NCI-H2029 (cell line): ENCODE results near the gene KRT13.
A peak's percentile ranks its signal among the peaks of the same experiment; 100 is the strongest.

Experiments
- DNase-seq: peaks from one replicate; lab custom pipeline; 2025; lab: John Stamatoyannopoulos, UW

KRT13 gene

GRCh38 chr17:41494524-41494923 is 10.9 kb downstream of the KRT13 start:
- DNase-seq, result no peak

- peak; percentile 16 for DNase-seq
Measured at GRCh38 chr17:41492771-41493170, 12.6 kb downstream of the KRT13 start.

- no peak for DNase-seq
Measured at GRCh38 chr17:41492351-41492750, 13.1 kb downstream of the KRT13 start.

GRCh38 chr17:41491476-41491875 is 13.9 kb downstream of the KRT13 start:
- DNase-seq, result no peak

- no peak for DNase-seq
Measured at GRCh38 chr17:41490000-41490990, 15.1 kb downstream of the KRT13 start.

- DNase-seq, result no peak
Measured at GRCh38 chr17:41489531-41489930, 15.9 kb downstream of the KRT13 start, which contains the start of gene KRT36. TSS of gene KRT36 (minus strand) at chr17:41489910. CDS start at chr17:41489864, 46 bp downstream.

GRCh38 chr17:41486809-41487530 is 18.4 kb downstream of the KRT13 start:
- DNase-seq, result no peak

- DNase-seq, result no peak
Measured at GRCh38 chr17:41486316-41486715, 19.1 kb downstream of the KRT13 start.

- no peak for DNase-seq
Measured at GRCh38 chr17:41484920-41485904, 20.2 kb downstream of the KRT13 start.

- DNase-seq, result no peak
Measured at GRCh38 chr17:41483991-41484826, 21.2 kb downstream of the KRT13 start.

GRCh38 chr17:41483531-41483930 is 21.9 kb downstream of the KRT13 start:
- DNase-seq, result no peak

GRCh38 chr17:41481036-41481435 is 24.4 kb downstream of the KRT13 start, which contains the start of gene KRT35:
TSS of gene KRT35 (minus strand) at chr17:41481151. CDS start at chr17:41481097, 54 bp downstream.
- no peak for DNase-seq

GRCh38 chr17:41480581-41480980 is 24.8 kb downstream of the KRT13 start:
- no peak for DNase-seq

GRCh38 chr17:41480136-41480535 is 25.3 kb downstream of the KRT13 start:
- DNase-seq, result no peak

GRCh38 chr17:41478237-41478636 is 27.2 kb downstream of the KRT13 start:
- DNase-seq, result no peak

- no peak for DNase-seq
Measured at GRCh38 chr17:41476866-41477815, 28.3 kb downstream of the KRT13 start.

- DNase-seq, result no peak
Measured at GRCh38 chr17:41475421-41475820, 30.0 kb downstream of the KRT13 start.

GRCh38 chr17:41474863-41475262 is 30.5 kb downstream of the KRT13 start:
- DNase-seq, result no peak

- DNase-seq, result no peak
Measured at GRCh38 chr17:41468346-41468745, 37.1 kb downstream of the KRT13 start.
